GM12878 (cell line): ENCODE results near the gene BRD9. TPM values are rescaled to one million over a fixed set of nuclear protein-coding genes. Genes with fewer than 3 reads are reported as not detected.
"Not testable (repeated sequence)": the region's sequence is repeated elsewhere in the genome, so short reads cannot be mapped to it uniquely, and the experiment has no call there.

Experiments
- ATAC-seq: fragments of 200-7000 bp; cut with Tn5 transposase; 3 replicates; pipeline ENCODE4 v1.9.1; 2020; ENCODE audit warnings: mild to moderate bottlenecking, moderate library complexity
- BruUV-seq: library from RNA; stranded (reverse); fragments of 400-500 nt; replicated peaks from 2 replicates; lab custom pipeline; 2021; lab: Mats Ljungman, UMichigan
- CTCF ChIA-PET: fragments of 300-600 bp; sonication (Branson Sonifier 250); formaldehyde crosslinking; extraction: SDS; loops from one replicate; lab custom pipeline; 2021; ENCODE audit warnings: inconsistent platforms; lab: Yijun Ruan, JAX
- POLR2A ChIA-PET: fragments of 350-600 bp; formaldehyde crosslinking; extraction: SDS; loops from one replicate; lab custom pipeline; 2021; ENCODE audit warnings: inconsistent platforms; lab: Charles Lee
- RAD21 ChIA-PET: fragments of 300-600 bp; sonication (Branson Sonifier 250); formaldehyde crosslinking; loops from one replicate; lab custom pipeline; 2023; ENCODE audit warnings: antibody characterized with exemption; ENCODE audit not compliant: unreplicated experiment; lab: Charles Lee
- SMC1A ChIA-PET: fragments of 300-600 bp; sonication (Branson Sonifier 250); formaldehyde crosslinking; loops from one replicate; lab custom pipeline; 2023; ENCODE audit not compliant: unreplicated experiment, uncharacterized antibody; lab: Charles Lee
- DNase-seq: peaks from one replicate; pipeline ENCODE4 v3.0.0-alpha.2; 2011; ENCODE audit warnings: low read depth, low spot score
- FAIRE-seq: peaks from 3 replicates; lab custom pipeline; 2011; peaks lifted over from hg19 to GRCh38; lab: Jason Lieb, UNC
- H2AFZ ChIP-seq: 2 replicates; pipeline ENCODE4 v1.6.0; 2011; ENCODE audit warnings: low read depth, low read length, control low read depth; ENCODE audit not compliant: control insufficient read depth
- H3K27ac ChIP-seq: 2 replicates; pipeline ENCODE4 v1.5.1; 2011; ENCODE audit warnings: control low read depth; ENCODE audit not compliant: control insufficient read depth, insufficient read depth
- H3K27me3 ChIP-seq, 2 experiments: replicated peaks in 1 of 2; 2 replicates each; pipeline versions ENCODE4 v1.6.0 to v1.6.1; 2011; ENCODE audit warnings: low read length in 1 of 2; ENCODE audit not compliant: control insufficient read depth in 2 of 2, insufficient read depth in 2 of 2
- H3K36me3 ChIP-seq, 2 experiments: 2 replicates each; pipeline ENCODE4 v1.5.1; 2011; ENCODE audit warnings: low read length in 1 of 2; ENCODE audit not compliant: control insufficient read depth in 2 of 2, insufficient read depth in 2 of 2
- H3K4me1 ChIP-seq: 2 replicates; pipeline ENCODE4 v1.6.1; 2011; ENCODE audit warnings: mild to moderate bottlenecking, low read length, moderate library complexity, mixed read lengths; ENCODE audit not compliant: control insufficient read depth, insufficient read depth
- H3K4me2 ChIP-seq: 2 replicates; pipeline ENCODE4 v1.6.0; 2011; ENCODE audit warnings: control low read depth; ENCODE audit not compliant: control insufficient read depth, insufficient read depth
- H3K4me3 ChIP-seq: fragments of 200-600 bp; sonication (generic); 2 replicates; pipeline ENCODE4 v1.5.1; 2016
- H3K79me2 ChIP-seq: 2 replicates; pipeline ENCODE4 v1.6.0; 2011; ENCODE audit warnings: low read length; ENCODE audit not compliant: control insufficient read depth, insufficient read depth
- H3K9ac ChIP-seq: 2 replicates; pipeline ENCODE4 v1.8.0; 2011; ENCODE audit warnings: low read length, control low read depth, mixed read lengths; ENCODE audit not compliant: control insufficient read depth, insufficient read depth
- H3K9me3 ChIP-seq: replicated peaks from 3 replicates; pipeline ENCODE4 v1.5.1; 2011; ENCODE audit warnings: mild to moderate bottlenecking, low read length; ENCODE audit not compliant: control insufficient read depth, insufficient read depth
- H4K20me1 ChIP-seq: 2 replicates; pipeline ENCODE4 v1.6.0; 2011; ENCODE audit not compliant: control insufficient read depth, insufficient read depth
- BMI1 ChIP-seq: fragments of 450-650 bp; IDR thresholded peaks from 2 replicates; pipeline ENCODE4 v1.6.1; 2016; ENCODE audit warnings: mild to moderate bottlenecking, moderate library complexity, borderline replicate concordance
- DPF2 ChIP-seq: fragments of 450-650 bp; IDR thresholded peaks from 2 replicates; pipeline ENCODE4 v1.6.1; 2017; ENCODE audit warnings: mild to moderate bottlenecking
- IKZF2 ChIP-seq, 2 experiments: fragments of 450-650 bp; IDR thresholded peaks; 2 replicates each; pipeline ENCODE4 v1.6.1; 2017; ENCODE audit warnings: mild to moderate bottlenecking in 2 of 2, moderate library complexity in 2 of 2
- RCOR1 ChIP-seq: conservative IDR thresholded peaks from 2 replicates; pipeline ENCODE4 v1.6.1; 2012; ENCODE audit warnings: low read depth, low read length, improper control_type of control experiment
- YY1 ChIP-seq: IDR thresholded peaks from 2 replicates; pipeline ENCODE4 v1.6.1; 2011; ENCODE audit warnings: low read depth, mild to moderate bottlenecking, low read length
- ZNF384 ChIP-seq: IDR thresholded peaks from 2 replicates; pipeline ENCODE4 v1.6.1; 2012; ENCODE audit warnings: low read depth, mild to moderate bottlenecking, low read length, improper control_type of control experiment, borderline replicate concordance
- WGBS: methylation state at CpG from one replicate; pipeline ENCODE4 v1.1.6; 2016; ENCODE audit warnings: low lambda C conversion rate; ENCODE audit not compliant: insufficient replicate concordance, insufficient coverage; ENCODE audit errors: missing lambda C conversion rate; 5-methylcytosine and 5-hydroxymethylcytosine counted together
- in situ Hi-C: fragments of 300-500 bp; cut with MboI; formaldehyde crosslinking; loops from 9 replicates; pipeline ENCODE4 v1.14.3; 2018; ENCODE audit warnings: mixed read lengths
- intact Hi-C: fragments of 100-400 bp; cut with micrococcal nuclease; formaldehyde crosslinking; loops from one replicate; pipeline ENCODE4 v1.14.2; 2022; ENCODE audit not compliant: unreplicated experiment
- polyA plus RNA-seq, 11 experiments: library from polyadenylated mRNA; depleted of rRNA in 4 of 11; unstranded in 6 of 11; stranded (reverse) in 5 of 11; fragments of >200 nt; fragmentation: Nextera tagmentation in 4 of 11; fragmentation: Illumina TruSeq in 1 of 11; extraction: Ambion mirVana in 4 of 11; extraction: Trizol in 1 of 11; gene quantifications; 1 replicate in 1 of 11; 2 replicates in 10 of 11; pipeline versions ENCODE4 v1.2.1 to v1.2.3, GENCODE V29; 2011 to 2016; ENCODE audit warnings: inconsistent platforms in 2 of 11, missing spikeins in 2 of 11, low read depth in 1 of 11
- total RNA-seq, 4 experiments: library from RNA; depleted of rRNA in 3 of 4; stranded (reverse); fragments of >200 nt in 3 of 4; fragmentation: Illumina TruSeq in 1 of 4; extraction: Trizol in 1 of 4; gene quantifications; 2 replicates each; pipeline versions ENCODE4 v1.2.1 to v1.2.3, GENCODE V29; 2013 to 2021

BRD9 gene
- total and polyA plus RNA-seq, 10 of the 15 experiments (the other 5 are each of a cell fraction or from before 2014, with no cell fraction given) = 2.0 to 48.6 (median 32.4) TPM

GRCh38 chr5:915946-916345, 23.3 kb upstream of the BRD9 start (continued):
- no peak for TF ChIP-seq RCOR1

DNA sequence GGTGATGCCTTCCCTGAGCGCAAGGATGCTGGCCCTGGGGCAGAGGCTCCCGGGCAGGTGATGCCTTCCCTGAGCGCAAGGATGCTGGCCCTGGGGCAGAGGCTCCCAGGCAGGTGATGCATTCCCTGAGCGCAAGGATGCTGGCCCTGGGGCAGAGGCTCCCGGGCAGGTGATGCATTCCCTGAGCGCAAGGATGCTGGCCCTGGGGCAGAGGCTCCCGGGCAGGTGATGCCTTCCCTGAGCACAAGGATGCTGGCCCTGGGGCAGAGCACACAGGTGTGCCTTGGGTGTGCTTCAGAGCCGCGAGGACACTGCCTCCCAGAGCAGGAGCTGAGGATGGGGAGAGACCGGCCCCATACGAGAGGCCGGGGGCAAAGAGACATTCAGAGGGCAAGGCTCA, 22.7 kb upstream of the BRD9 start:
- POLR2A ChIA-PET = not testable (repeated sequence)

GRCh38 chr5:914612-915011, 22.0 kb upstream of the BRD9 start:
- FAIRE-seq (no peak), DNase-seq (no peak)
- no peaks in the 10 kb centered on the region for H4K20me1 ChIP-seq
- CTCF ChIA-PET = interaction anchor here (1.0 kb wide), 1 partner anchor 9 kb away, joined by 3 read pairs; no protein-coding TSS in a partner anchor
- H3K27ac ChIP-seq = no peak overlapping the region
- no peak for TF ChIP-seq IKZF2 (IDR thresholded peaks at IDR 0.05)
- TF ChIP-seq BMI1 = no peak
- no peak for TF ChIP-seq YY1
- no peak for TF ChIP-seq ZNF384
- TF ChIP-seq DPF2 = no peak
- TF ChIP-seq, all 136 proteins: peak for 0
- no peak overlapping the region for H2AFZ ChIP-seq
- no peak overlapping the region for H3K4me3 ChIP-seq
- POLR2A ChIA-PET = no interaction called here
- H3K27me3 ChIP-seq = no peaks in the 10 kb centered on the region
- H3K36me3 ChIP-seq = peaks cover 0 to 19% of the 10 kb centered on the region in 2 experiments; a peak in 3 of 4 replicates
- no peak for ATAC-seq
- no peaks in the 10 kb centered on the region for H3K79me2 ChIP-seq
- SMC1A ChIA-PET = no interaction called here
- in situ Hi-C loops = loop anchor here (10.0 kb wide), 1 partner anchor 730 kb away; no protein-coding TSS in a partner anchor
- WGBS = 93% methylated on average over 7 of the region's 7 CpGs
- H3K4me2 ChIP-seq = no peak overlapping the region
- no peaks in the 10 kb centered on the region for H3K4me1 ChIP-seq
- H3K9ac ChIP-seq = no peak overlapping the region
- intact Hi-C loops = no loop called here
- no peaks in the 10 kb centered on the region for H3K9me3 ChIP-seq
- no TSS peak for BruUV-seq
- RAD21 ChIA-PET = no interaction called here

More for the DNA sequence above, 22.7 kb upstream of the BRD9 start:
- in situ Hi-C loops = loop anchor here (10.0 kb wide), 1 partner anchor 729 kb away; no protein-coding TSS in a partner anchor
- H3K79me2 ChIP-seq, H3K4me3 ChIP-seq, ATAC-seq, H3K4me2 ChIP-seq, H3K27me3 ChIP-seq, H2AFZ ChIP-seq, H3K9ac ChIP-seq, BruUV-seq, H3K4me1 ChIP-seq, SMC1A ChIA-PET, RAD21 ChIA-PET, CTCF ChIA-PET, intact Hi-C loops, H4K20me1 ChIP-seq, FAIRE-seq, H3K9me3 ChIP-seq, H3K27ac ChIP-seq, DNase-seq: not testable (repeated sequence)
- 96% methylated on average over 9 of the region's 12 CpGs for WGBS
- H3K36me3 ChIP-seq = peaks cover 0 to 19% of the 10 kb centered on the region in 2 experiments; a peak in 3 of 4 replicates
